ENCODE results near the gene SFXN3. TPM values are rescaled to one million over a fixed set of nuclear protein-coding genes. Genes with fewer than 3 reads are reported as not detected.

The SFXN3 gene
- total and polyA plus RNA-seq, 10 of the 15 experiments (the other 5 are each of a cell fraction or from before 2014, with no cell fraction given): 0.05 to 11.3 (median 1.2) TPM

GRCh38 chr10:101040851-101041250, 9.8 kb downstream of the SFXN3 start:
- POLR2A ChIA-PET: interaction anchor here (0.6 to 3.3 kb wide), 6 partner anchors 21 to 1601 kb away, joined by 3 to 42 read pairs (median 6); partner anchors contain the start of gene KAZALD1
- no peaks in the 10 kb centered on the region for H3K27me3 ChIP-seq (replicated peaks in 1 of 2; ENCODE audit: control insufficient read depth in 2 of 2, insufficient read depth in 2 of 2, low read length in 1 of 2)
- no peak for FAIRE-seq
- no peaks in the 10 kb centered on the region for H3K9me3 ChIP-seq (replicated peaks; ENCODE audit: control insufficient read depth, insufficient read depth, low read length)
- ATAC-seq: no peak
- intact Hi-C loops (cut with micrococcal nuclease; ENCODE audit: unreplicated experiment): loop anchor here (1.0 kb wide), 2 partner anchors 27 to 101 kb away; no protein-coding TSS in a partner anchor
- no peak overlapping the region for H3K4me2 ChIP-seq (ENCODE audit: control insufficient read depth, insufficient read depth)
- in situ Hi-C loops (cut with MboI): no loop called here
- no peak overlapping the region for H3K27ac ChIP-seq (ENCODE audit: control insufficient read depth, insufficient read depth)
- DNase-seq (ENCODE audit: low read depth, low spot score): no peak
- peaks cover 5% of the 10 kb centered on the region; the same call in 1 of the 2 replicates for H3K4me1 ChIP-seq (ENCODE audit: control insufficient read depth, insufficient read depth, low read length)
- H3K4me3 ChIP-seq: no peak overlapping the region
- RAD21 ChIA-PET (ENCODE audit: unreplicated experiment): interaction anchor here (0.6 to 5.1 kb wide), 11 partner anchors 10 to 1673 kb away, joined by 3 to 70 read pairs (median 7); partner anchors contain the start of genes ARL3 and KAZALD1
- no peak overlapping the region for H2AFZ ChIP-seq (ENCODE audit: control insufficient read depth, low read depth, low read length)
- H3K79me2 ChIP-seq (ENCODE audit: control insufficient read depth, insufficient read depth, low read length): no peaks in the 10 kb centered on the region
- H4K20me1 ChIP-seq (ENCODE audit: control insufficient read depth, insufficient read depth): no peaks in the 10 kb centered on the region
- no peaks in the 10 kb centered on the region for H3K36me3 ChIP-seq (ENCODE audit: control insufficient read depth in 2 of 2, insufficient read depth in 2 of 2, low read length in 1 of 2)
- BruUV-seq (replicated peaks): no TSS peak
- H3K9ac ChIP-seq (ENCODE audit: control insufficient read depth, insufficient read depth, low read length): no peak overlapping the region
- TF ChIP-seq RUNX3 (IDR thresholded peaks at IDR 0.05; ENCODE audit: low read length) (no peak), CHD2 (IDR thresholded peaks at IDR 0.05; ENCODE audit: borderline replicate concordance, low read depth, low read length) (no peak), NKRF (conservative IDR thresholded peaks at IDR 0.05) (no peak), TARDBP (IDR thresholded peaks at IDR 0.05; ENCODE audit: borderline replicate concordance) (no peak), CEBPZ (IDR thresholded peaks at IDR 0.05; ENCODE audit: low read depth, low read length) (no peak), HDAC6 (IDR thresholded peaks at IDR 0.05; ENCODE audit: unreplicated experiment) (no peak), CHD4 (IDR thresholded peaks at IDR 0.05) (no peak), EP300 (IDR thresholded peaks at IDR 0.05; ENCODE audit: borderline replicate concordance in 1 of 2, control insufficient read depth in 1 of 2, low read depth in 2 of 2, low read length in 2 of 2) (no peak), CHD1 (IDR thresholded peaks at IDR 0.05; ENCODE audit: low read depth, low read length) (no peak)
- TF ChIP-seq, protein P1, sequence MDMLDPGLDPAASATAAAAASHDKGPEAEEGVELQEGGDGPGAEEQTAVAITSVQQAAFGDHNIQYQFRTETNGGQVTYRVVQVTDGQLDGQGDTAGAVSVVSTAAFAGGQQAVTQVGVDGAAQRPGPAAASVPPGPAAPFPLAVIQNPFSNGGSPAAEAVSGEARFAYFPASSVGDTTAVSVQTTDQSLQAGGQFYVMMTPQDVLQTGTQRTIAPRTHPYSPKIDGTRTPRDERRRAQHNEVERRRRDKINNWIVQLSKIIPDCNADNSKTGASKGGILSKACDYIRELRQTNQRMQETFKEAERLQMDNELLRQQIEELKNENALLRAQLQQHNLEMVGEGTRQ (IDR thresholded peaks at IDR 0.05; ENCODE audit: borderline replicate concordance, low read depth, low read length): no peak
- TF ChIP-seq, protein P2, sequence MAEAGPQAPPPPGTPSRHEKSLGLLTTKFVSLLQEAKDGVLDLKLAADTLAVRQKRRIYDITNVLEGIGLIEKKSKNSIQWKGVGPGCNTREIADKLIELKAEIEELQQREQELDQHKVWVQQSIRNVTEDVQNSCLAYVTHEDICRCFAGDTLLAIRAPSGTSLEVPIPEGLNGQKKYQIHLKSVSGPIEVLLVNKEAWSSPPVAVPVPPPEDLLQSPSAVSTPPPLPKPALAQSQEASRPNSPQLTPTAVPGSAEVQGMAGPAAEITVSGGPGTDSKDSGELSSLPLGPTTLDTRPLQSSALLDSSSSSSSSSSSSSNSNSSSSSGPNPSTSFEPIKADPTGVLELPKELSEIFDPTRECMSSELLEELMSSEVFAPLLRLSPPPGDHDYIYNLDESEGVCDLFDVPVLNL (IDR thresholded peaks at IDR 0.05; ENCODE audit: low read depth, low read length): no peak
- TF ChIP-seq, protein P3, sequence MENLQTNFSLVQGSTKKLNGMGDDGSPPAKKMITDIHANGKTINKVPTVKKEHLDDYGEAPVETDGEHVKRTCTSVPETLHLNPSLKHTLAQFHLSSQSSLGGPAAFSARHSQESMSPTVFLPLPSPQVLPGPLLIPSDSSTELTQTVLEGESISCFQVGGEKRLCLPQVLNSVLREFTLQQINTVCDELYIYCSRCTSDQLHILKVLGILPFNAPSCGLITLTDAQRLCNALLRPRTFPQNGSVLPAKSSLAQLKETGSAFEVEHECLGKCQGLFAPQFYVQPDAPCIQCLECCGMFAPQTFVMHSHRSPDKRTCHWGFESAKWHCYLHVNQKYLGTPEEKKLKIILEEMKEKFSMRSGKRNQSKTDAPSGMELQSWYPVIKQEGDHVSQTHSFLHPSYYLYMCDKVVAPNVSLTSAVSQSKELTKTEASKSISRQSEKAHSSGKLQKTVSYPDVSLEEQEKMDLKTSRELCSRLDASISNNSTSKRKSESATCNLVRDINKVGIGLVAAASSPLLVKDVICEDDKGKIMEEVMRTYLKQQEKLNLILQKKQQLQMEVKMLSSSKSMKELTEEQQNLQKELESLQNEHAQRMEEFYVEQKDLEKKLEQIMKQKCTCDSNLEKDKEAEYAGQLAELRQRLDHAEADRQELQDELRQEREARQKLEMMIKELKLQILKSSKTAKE (IDR thresholded peaks at IDR 0.05; ENCODE audit: low read depth, poor library complexity, severe bottlenecking): no peak
- 50% methylated on average over 2 of the region's 2 CpGs for WGBS (ENCODE audit: insufficient coverage, insufficient replicate concordance, low lambda C conversion rate, missing lambda C conversion rate)
- SMC1A ChIA-PET (ENCODE audit: uncharacterized antibody, unreplicated experiment): interaction anchor here (1.0 to 4.2 kb wide), 9 partner anchors 10 to 101 kb away, joined by 3 to 45 read pairs (median 21); partner anchors contain the start of genes PDZD7 and SFXN3
- CTCF ChIA-PET: interaction anchor here (0.6 to 24.4 kb wide), 11 partner anchors 10 to 426 kb away, joined by 3 to 885 read pairs (median 17); partner anchors contain the start of genes KAZALD1, PDZD7 and SFXN3
